HepG2 (cell line): ENCODE measurements around the gene SLC23A3. TPM values are rescaled to one million over a fixed set of nuclear protein-coding genes. Genes with fewer than 3 reads are reported as not detected.

Source experiments
- DNMT3B ChIP-seq: conservative IDR thresholded peaks from 2 replicates; pipeline ENCODE4 v1.6.1; 2016; ENCODE audit warnings: missing biosample characterization, control low read depth
- GABPA ChIP-seq, 2 experiments: IDR thresholded peaks; 2 replicates each; pipeline ENCODE4 v1.6.1; 2011 to 2016; ENCODE audit warnings: low read depth in 2 of 2, low read length in 1 of 2, missing biosample characterization in 1 of 2, missing genetic modification characterization in 1 of 2
- GFI1 ChIP-seq: sonication (generic); formaldehyde crosslinking; IDR thresholded peaks from 2 replicates; pipeline ENCODE4 v1.5.0; 2020; ENCODE audit warnings: missing genetic modification reagents, mild to moderate bottlenecking, borderline replicate concordance
- HNRNPLL ChIP-seq: fragments of 200-400 bp; formaldehyde crosslinking; IDR thresholded peaks from 2 replicates; pipeline ENCODE4 v1.6.1; 2017; ENCODE audit warnings: mild to moderate bottlenecking, low read depth, low read length; ENCODE audit not compliant: poor library complexity, severe bottlenecking
- HOXA9 ChIP-seq: sonication (generic); formaldehyde crosslinking; IDR thresholded peaks from 2 replicates; pipeline ENCODE4 v1.8.1; 2022; ENCODE audit warnings: missing genetic modification reagents, mild to moderate bottlenecking, moderate library complexity, borderline replicate concordance
- KAT7 ChIP-seq: IDR thresholded peaks from 2 replicates; pipeline ENCODE4 v1.6.1; 2018; ENCODE audit warnings: borderline replicate concordance, missing compliant biosample characterization
- MBNL3 ChIP-seq: fragments of 250-450 bp; sonication (Bioruptor Pico); conservative IDR thresholded peaks from 2 replicates; pipeline ENCODE4 v1.8.0; 2022; ENCODE audit warnings: mild to moderate bottlenecking, inconsistent platforms
- MZF1 ChIP-seq: sonication (generic); formaldehyde crosslinking; IDR thresholded peaks from 2 replicates; pipeline ENCODE4 v1.8.1; 2023; ENCODE audit warnings: mild to moderate bottlenecking, missing genetic modification reagents, borderline replicate concordance
- NFE2L2 ChIP-seq: fragments of 150-350 bp; IDR thresholded peaks from 2 replicates; pipeline ENCODE4 v1.6.1; 2014; ENCODE audit warnings: low read length
- RARG ChIP-seq: sonication (generic); formaldehyde crosslinking; IDR thresholded peaks from 2 replicates; pipeline ENCODE4 v1.4.0; 2020; ENCODE audit warnings: low read depth, mild to moderate bottlenecking, missing genetic modification reagents
- ZBTB3 ChIP-seq: sonication (generic); formaldehyde crosslinking; IDR thresholded peaks from 2 replicates; pipeline ENCODE4 v1.4.0; 2020; ENCODE audit warnings: low read depth, mild to moderate bottlenecking, moderate library complexity, missing genetic modification reagents, borderline replicate concordance
- ZNF17 ChIP-seq: sonication (generic); formaldehyde crosslinking; IDR thresholded peaks from 2 replicates; pipeline ENCODE4 v1.5.0; 2020; ENCODE audit warnings: mild to moderate bottlenecking, missing genetic modification reagents
- ZNF3 ChIP-seq: IDR thresholded peaks from 2 replicates; pipeline ENCODE4 v1.7.0; 2017; ENCODE audit warnings: inconsistent platforms
- ZNF747 ChIP-seq: sonication (generic); formaldehyde crosslinking; IDR thresholded peaks from 2 replicates; pipeline ENCODE4 v1.8.1; 2023; ENCODE audit warnings: missing genetic modification reagents, mild to moderate bottlenecking, borderline replicate concordance
- ZSCAN25 ChIP-seq: sonication (generic); formaldehyde crosslinking; IDR thresholded peaks from 2 replicates; pipeline ENCODE4 v1.8.0; 2022; ENCODE audit warnings: mild to moderate bottlenecking, missing genetic modification reagents
- polyA plus RNA-seq, 8 experiments: library from polyadenylated mRNA; depleted of rRNA in 3 of 8; stranded (reverse) in 7 of 8; unstranded in 1 of 8; fragments of >200 nt; fragmentation: Illumina TruSeq in 4 of 8; extraction: Trizol in 4 of 8; gene quantifications; 2 replicates each; pipeline versions ENCODE4 v1.2.1 to v1.2.3, GENCODE V29; 2011 to 2016; ENCODE audit warnings: low read depth in 4 of 8, missing spikeins in 1 of 8, mixed read lengths in 1 of 8; ENCODE audit not compliant: insufficient read depth in 1 of 8
- total RNA-seq, 5 experiments: library from RNA; depleted of rRNA; stranded (reverse); fragments of >200 nt; fragmentation: Illumina TruSeq; extraction: Trizol; gene quantifications; 2 replicates each; pipeline ENCODE4 v1.2.3, GENCODE V29; 2016; ENCODE audit warnings: low read depth in 1 of 5
- TF ChIP-seq, protein P1 (sequence below): sonication (generic); formaldehyde crosslinking; IDR thresholded peaks from 2 replicates; pipeline ENCODE4 v1.4.0; 2020; ENCODE audit warnings: missing genetic modification reagents
- TF ChIP-seq, protein P2 (sequence below): sonication (generic); formaldehyde crosslinking; IDR thresholded peaks from 2 replicates; pipeline ENCODE4 v1.4.0; 2020; ENCODE audit warnings: mild to moderate bottlenecking, missing genetic modification reagents, borderline replicate concordance
- TF ChIP-seq, protein P3 (sequence below): fragments of 450-650 bp; IDR thresholded peaks from 2 replicates; pipeline ENCODE4 v1.6.1; 2016
- TF ChIP-seq, protein P4 (sequence below): sonication (generic); formaldehyde crosslinking; IDR thresholded peaks from 2 replicates; pipeline ENCODE4 v1.5.0; 2020; ENCODE audit warnings: mild to moderate bottlenecking, missing genetic modification reagents, borderline replicate concordance
- TF ChIP-seq, protein P5 (sequence below): IDR thresholded peaks from 2 replicates; pipeline ENCODE4 v1.6.1; 2016; ENCODE audit warnings: low read depth, control low read depth

The SLC23A3 gene
- total and polyA plus RNA-seq, 2 of the 13 experiments (the other 11 are each of a cell fraction or from before 2014, with no cell fraction given) = 0.38 to 0.78 TPM

DNA sequence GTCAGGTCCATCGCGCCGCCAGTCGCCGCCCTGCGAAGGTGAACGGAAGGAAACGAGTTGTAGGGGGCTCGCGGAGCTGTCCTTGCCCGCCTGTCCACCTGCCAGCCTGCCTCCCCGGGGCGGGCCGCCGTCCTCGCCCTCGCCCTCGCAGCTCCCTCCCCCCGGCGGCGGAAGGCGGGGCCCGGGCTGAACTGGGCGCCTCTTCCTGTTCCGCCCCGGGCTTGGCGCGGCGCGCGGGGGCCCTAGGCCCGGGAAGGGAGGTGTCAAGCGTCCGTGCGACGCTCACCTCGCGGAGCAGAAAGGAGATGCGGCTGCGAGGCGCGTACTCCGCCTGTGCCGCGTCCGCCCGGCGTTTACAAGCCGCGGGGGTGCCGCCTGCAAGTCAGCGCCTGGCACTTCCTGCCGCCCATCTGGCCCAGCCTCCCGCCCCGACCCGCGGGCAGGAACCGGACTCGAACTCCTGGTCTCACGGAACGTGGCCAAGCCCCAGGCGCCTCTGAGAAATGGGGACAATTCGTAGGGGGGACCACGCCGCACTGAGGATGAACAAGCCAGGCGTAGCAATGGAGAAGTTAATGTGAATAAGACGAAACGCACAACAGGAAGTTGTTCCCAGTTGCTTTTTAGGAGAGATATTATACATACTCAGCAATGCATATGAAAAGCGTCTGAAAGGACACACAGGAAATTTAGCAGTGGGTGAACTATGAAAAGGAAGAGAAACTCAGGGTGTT, 7.2 kb upstream of the SLC23A3 start, which contains the start of gene CNPPD1 (continued):
- TF ChIP-seq GABPA (IDR thresholded peaks at IDR 0.05; ENCODE audit: low read depth, low read length) (no peak), GABPA (CRISPR knock-in tag; IDR thresholded peaks at IDR 0.05; ENCODE audit: low read depth) (peak; percentile 81), NFE2L2 (no peak), MZF1 (no peak), ZBTB3 (CRISPR knock-in tag) (peak; percentile 90; the same call in 1 of the 2 replicates), HNRNPLL (peak; percentile 70), KAT7 (CRISPR knock-in tag) (peak; percentile 46; the same call in 1 of the 2 replicates), ZNF17 (CRISPR knock-in tag) (no peak; the same call in 1 of the 2 replicates), RARG (CRISPR knock-in tag) (0 out of 2 replicates have a peak, but pooled peaks have one; percentile 40), DNMT3B (CRISPR knock-in tag) (peak; percentile 74; the same call in 1 of the 2 replicates), ZNF3 (CRISPR knock-in tag) (peak; percentile 73), GFI1 (peak; percentile 79; the same call in 1 of the 2 replicates), ZSCAN25 (CRISPR knock-in tag) (peak; percentile 83), MBNL3 (no peak), HOXA9 (CRISPR knock-in tag) (peak; percentile 98), ZNF747 (CRISPR knock-in tag) (peak; percentile 90; the same call in 1 of the 2 replicates)
- TF ChIP-seq, protein P1, sequence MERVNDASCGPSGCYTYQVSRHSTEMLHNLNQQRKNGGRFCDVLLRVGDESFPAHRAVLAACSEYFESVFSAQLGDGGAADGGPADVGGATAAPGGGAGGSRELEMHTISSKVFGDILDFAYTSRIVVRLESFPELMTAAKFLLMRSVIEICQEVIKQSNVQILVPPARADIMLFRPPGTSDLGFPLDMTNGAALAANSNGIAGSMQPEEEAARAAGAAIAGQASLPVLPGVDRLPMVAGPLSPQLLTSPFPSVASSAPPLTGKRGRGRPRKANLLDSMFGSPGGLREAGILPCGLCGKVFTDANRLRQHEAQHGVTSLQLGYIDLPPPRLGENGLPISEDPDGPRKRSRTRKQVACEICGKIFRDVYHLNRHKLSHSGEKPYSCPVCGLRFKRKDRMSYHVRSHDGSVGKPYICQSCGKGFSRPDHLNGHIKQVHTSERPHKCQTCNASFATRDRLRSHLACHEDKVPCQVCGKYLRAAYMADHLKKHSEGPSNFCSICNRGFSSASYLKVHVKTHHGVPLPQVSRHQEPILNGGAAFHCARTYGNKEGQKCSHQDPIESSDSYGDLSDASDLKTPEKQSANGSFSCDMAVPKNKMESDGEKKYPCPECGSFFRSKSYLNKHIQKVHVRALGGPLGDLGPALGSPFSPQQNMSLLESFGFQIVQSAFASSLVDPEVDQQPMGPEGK (CRISPR knock-in tag) = peak; percentile 99
- TF ChIP-seq, protein P2, sequence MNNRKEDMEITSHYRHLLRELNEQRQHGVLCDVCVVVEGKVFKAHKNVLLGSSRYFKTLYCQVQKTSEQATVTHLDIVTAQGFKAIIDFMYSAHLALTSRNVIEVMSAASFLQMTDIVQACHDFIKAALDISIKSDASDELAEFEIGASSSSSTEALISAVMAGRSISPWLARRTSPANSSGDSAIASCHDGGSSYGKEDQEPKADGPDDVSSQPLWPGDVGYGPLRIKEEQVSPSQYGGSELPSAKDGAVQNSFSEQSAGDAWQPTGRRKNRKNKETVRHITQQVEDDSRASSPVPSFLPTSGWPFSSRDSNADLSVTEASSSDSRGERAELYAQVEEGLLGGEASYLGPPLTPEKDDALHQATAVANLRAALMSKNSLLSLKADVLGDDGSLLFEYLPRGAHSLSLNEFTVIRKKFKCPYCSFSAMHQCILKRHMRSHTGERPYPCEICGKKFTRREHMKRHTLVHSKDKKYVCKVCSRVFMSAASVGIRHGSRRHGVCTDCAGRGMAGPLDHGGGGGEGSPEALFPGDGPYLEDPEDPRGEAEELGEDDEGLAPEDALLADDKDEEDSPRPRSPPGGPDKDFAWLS = no peak
- TF ChIP-seq, protein P3, sequence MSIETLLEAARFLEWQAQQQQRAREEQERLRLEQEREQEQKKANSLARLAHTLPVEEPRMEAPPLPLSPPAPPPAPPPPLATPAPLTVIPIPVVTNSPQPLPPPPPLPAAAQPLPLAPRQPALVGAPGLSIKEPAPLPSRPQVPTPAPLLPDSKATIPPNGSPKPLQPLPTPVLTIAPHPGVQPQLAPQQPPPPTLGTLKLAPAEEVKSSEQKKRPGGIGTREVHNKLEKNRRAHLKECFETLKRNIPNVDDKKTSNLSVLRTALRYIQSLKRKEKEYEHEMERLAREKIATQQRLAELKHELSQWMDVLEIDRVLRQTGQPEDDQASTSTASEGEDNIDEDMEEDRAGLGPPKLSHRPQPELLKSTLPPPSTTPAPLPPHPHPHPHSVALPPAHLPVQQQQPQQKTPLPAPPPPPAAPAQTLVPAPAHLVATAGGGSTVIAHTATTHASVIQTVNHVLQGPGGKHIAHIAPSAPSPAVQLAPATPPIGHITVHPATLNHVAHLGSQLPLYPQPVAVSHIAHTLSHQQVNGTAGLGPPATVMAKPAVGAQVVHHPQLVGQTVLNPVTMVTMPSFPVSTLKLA = no peak
- TF ChIP-seq, protein P4, sequence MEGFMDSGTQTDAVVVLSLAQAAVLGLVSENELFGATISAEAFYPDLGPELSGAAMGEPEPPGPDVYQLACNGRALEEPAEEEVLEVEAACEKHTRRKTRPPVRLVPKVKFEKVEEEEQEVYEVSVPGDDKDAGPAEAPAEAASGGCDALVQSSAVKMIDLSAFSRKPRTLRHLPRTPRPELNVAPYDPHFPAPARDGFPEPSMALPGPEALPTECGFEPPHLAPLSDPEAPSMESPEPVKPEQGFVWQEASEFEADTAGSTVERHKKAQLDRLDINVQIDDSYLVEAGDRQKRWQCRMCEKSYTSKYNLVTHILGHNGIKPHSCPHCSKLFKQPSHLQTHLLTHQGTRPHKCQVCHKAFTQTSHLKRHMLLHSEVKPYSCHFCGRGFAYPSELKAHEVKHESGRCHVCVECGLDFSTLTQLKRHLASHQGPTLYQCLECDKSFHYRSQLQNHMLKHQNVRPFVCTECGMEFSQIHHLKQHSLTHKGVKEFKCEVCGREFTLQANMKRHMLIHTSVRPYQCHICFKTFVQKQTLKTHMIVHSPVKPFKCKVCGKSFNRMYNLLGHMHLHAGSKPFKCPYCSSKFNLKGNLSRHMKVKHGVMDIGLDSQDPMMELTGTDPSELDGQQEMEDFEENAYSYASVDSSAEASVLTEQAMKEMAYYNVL (CRISPR knock-in tag) = peak; percentile 72
- TF ChIP-seq, protein P5, sequence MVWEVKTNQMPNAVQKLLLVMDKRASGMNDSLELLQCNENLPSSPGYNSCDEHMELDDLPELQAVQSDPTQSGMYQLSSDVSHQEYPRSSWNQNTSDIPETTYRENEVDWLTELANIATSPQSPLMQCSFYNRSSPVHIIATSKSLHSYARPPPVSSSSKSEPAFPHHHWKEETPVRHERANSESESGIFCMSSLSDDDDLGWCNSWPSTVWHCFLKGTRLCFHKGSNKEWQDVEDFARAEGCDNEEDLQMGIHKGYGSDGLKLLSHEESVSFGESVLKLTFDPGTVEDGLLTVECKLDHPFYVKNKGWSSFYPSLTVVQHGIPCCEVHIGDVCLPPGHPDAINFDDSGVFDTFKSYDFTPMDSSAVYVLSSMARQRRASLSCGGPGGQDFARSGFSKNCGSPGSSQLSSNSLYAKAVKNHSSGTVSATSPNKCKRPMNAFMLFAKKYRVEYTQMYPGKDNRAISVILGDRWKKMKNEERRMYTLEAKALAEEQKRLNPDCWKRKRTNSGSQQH (CRISPR knock-in tag) = peak; percentile 96
